HG03469 (cell line): Measurements from ENCODE around the gene ZNFX1.

ENCODE experiments used
- ATAC-seq: cut with Tn5 transposase; IDR thresholded peaks from one replicate; pipeline ENCODE4 v1.9.1; 2021; ENCODE audit warnings: mild to moderate bottlenecking, moderate library complexity, moderate number of reproducible peaks; ENCODE audit not compliant: unreplicated experiment

The ZNFX1 gene

DNA sequence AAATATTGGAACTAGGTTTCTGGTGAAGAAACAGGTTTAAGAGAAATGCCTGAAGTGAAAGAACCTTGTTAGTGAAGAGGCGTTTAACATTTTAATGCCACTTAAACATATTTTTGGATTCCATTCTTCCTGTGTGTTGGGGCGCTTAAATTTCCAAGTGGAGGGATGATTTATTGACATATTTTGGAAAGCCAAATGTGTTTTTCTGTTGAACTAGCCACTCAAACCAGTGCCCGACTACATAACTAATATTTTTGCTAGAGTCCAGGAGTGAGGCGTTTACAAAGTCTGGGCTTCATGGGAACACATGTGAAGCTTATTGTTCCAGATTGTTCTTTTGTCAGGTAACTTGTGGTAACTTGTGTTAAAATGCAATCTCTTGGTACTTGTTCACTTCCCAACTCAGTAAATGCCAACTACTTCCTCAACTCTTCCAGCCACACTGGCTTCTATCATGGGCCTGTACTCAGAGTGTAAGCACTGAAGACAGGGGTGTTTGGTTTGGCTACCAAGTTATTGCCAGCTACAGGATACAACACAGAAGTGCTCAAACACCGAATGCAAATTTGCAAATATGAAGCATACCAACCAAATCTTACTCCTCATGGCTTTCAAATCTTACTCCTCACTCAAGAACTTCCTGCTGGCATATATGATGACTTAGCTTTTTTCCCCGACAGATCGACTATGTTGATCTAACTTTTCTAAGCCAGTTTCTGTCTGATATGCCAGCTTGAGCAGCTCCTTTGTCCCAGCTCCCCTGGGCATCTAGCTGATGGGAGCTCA is 2.0 kb upstream of the ZNFX1 start:
- no peak for ATAC-seq

- no peak for ATAC-seq
These were observed 1.2 kb upstream of the ZNFX1 start for GRCh38 chr20:49278818-49279676.

DNA sequence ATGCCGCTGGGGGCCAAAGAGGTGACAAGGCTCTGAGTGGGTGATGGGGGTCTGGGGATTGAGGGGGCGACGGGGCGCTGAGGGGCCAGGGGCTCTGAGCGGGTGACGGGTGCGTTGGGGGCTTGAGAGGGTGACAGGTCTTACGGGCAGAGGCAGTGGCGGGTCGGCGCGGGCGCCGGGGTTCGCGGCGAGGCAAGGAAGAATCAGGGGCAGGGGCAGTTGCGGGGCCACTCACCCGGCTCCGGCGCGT is 146 bp downstream of the ZNFX1 start:
- no peak for ATAC-seq

DNA sequence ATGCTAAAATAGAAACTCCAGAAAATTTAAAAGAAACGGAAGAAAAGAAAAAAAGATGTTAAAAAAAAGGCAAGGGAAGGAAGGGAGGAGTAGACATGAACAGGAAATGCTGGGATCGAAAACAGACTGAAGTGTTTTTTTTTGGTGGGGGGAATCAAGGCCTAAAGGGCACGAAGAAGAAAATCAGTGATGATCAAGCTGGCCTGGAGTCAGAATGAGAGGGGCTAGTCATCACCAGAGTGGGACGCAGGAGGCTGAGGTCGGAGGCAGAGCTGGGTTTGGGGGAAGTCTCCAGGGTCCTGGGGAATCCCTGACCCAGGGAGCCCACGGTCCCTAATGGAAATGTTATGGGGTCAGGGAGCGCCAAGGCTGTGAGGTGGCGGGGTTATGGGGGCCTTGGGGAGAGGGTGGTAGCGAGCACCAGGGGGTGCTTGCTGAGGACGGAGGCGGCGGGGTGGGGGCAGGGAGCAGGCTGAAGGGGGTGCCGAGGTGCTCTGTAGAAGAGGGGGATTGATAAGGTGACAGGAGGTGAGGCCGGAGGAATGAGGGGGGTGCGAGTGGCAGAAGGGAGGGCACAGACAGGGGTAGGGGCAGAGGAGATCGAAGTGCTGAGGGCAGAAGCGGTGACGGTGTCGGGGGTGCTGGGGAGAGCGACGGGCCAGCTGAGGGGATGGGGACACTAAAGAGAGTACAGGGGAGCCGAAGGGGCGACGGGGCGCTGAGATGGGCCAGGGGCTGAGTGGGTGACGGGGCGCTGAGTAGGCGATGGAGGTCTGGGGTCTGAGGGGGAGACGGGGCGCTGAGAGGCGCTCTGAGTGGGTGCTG is 684 bp downstream of the ZNFX1 start:
- ATAC-seq: no peak

DNA sequence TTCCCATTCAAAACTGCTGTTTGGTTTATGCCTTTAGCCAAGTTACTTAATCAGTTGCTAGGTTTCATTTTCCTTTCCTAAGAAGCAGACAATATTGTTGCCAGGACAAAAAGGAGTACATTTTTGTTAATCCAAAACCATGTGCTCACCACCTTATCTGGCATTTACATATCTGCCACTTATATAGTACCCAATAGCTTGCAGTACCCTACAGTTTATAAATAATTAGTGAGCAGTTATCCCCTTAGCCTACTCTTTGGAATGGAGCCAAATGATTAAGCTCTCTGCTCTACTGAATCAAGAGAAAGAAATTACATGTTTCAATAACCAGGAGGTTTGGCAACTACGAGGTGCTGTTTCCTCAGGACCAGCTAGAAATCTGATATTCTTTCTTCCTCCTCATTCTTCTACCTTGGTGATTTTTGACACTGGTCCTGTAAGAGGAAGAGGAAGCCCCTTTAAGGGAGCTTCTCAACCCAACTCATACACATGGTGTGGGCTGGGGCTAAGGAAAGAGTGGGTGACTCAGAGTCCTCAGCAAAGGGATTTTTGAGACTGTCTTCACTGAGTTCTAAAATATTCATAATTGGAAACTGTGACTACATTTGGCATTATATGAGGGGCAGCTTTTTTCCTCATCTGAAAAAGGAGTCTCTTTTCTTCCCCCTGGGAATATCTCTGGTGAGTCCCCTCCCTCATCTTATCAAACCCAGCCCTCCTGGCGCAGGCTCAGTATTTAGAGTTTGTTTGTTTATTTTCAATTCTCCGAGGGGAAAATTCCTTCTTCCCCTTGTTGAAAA is 1.5 kb downstream of the ZNFX1 start:
- ATAC-seq: no peak

DNA sequence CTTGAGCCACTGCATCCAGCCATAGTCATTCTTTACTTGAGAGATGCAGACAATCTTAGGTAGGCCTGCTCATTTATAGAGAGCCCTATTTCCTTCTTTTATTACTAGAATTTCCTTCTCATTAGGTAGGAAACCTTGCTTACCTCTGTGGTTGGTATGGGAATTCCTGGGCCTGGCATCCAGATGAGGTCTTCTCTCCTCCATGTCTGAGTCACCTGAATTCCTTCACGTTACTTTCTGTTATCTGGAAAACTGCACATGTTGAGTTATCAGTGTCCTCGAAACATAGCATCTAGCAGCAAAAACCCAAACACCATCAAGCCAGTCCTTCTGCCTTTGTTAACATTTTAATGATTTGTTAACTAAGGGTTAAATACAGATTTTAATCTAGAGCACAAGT is 2.2 kb downstream of the ZNFX1 start:
- ATAC-seq: no peak

GRCh38 chr20:49275216-49275615 is 2.6 kb downstream of the ZNFX1 start:
- no peak for ATAC-seq

GRCh38 chr20:49273696-49274277 is 4.1 kb downstream of the ZNFX1 start:
- ATAC-seq: no peak

DNA sequence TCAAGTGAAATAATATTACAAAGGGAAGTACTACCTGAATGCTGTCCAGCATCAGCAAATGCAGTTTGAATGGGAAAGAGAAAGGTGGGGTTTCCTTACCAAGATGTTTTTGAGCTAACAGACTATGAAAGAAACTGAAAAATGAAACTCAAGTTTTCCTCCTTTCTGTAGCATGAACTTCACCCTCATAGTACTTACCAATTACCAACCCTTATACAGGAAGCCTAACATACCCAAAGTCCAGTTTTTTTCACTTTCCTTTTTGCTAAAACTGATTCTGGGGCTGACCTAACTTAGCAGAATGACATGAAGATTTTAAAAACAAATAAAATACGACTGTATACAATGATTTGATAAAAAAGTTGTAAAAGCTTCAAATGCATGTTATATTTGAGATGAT is 5.2 kb downstream of the ZNFX1 start:
- no peak for ATAC-seq

GRCh38 chr20:49270736-49271135 is 7.1 kb downstream of the ZNFX1 start:
- no peak for ATAC-seq

DNA sequence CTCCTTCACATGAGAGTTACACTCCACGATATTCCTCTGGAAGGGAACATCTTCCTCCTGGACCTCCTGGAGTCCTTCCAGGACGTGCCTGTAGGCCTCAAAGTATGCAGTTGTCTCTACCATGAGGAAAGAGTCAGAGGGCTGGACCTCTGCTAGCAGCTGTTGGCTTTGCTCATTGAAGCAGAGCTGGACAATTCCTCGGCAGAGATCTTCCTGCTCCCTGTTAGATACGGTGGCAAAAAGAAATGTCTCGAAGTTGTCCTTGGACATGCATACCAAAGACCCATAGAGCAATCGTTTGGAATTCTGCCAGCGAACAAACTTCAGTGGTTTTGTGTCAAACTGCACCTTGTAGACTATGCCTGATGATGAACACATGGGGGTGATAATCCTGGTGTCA is 7.7 kb downstream of the ZNFX1 start:
- ATAC-seq: no peak

- no peak for ATAC-seq
These were observed 9.1 kb downstream of the ZNFX1 start for GRCh38 chr20:49268600-49269365.

DNA sequence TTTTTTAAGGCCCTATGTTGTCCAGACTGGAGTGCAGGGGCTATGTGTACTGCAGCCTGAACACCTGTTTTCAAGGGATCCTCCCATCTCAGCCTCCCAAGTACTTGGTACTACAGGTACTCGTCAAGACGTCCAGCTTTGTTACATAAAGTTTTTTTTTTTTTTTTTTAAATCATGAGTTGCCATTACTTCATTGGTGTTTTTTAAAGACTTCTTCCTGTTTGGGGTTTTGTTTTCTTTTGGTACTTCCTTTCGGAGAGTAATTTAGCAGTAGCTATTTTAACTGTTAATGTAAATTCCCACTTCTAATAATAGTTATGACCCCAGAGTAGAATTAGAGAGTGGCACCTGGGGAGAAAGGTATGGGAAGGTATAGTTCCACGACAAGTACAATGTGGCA is 10.5 kb downstream of the ZNFX1 start:
- no peak for ATAC-seq

DNA sequence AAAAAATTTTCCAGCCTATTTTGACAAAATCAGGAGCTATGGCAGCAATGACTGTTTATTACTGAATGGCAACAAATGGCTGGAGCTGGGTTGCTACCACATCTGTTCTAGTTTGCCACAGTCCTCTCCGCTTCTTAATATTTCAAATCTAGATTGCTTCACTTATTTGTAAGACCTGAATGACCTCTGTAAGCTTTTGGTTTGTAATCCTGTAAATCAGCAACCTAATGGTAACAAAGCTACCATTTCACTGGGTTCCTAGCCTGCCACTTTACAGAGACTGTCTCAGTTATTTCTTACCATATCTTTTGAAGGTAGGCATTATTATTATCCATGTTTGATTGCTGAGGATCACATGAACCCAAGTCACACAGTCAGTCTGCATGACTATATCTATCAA is 15.4 kb downstream of the ZNFX1 start:
- ATAC-seq: no peak

DNA sequence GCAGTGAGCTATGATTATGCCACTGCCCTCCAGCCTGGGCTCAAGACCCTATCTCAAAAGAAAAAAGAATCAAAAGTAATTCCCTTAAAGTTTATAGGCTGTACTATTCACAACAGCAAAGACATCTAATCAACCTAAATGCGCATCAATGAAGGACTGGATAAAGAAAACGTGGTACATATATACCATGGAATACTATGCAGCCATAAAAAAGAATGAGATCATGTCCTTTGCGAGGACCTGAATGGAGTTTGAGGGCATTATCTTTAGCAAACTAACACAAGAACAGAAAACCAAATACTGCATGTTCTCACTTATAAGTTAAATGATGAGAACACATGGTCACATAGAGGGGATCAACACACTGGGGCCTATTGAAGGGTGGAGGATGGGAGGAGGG is 16.7 kb downstream of the ZNFX1 start:
- no peak for ATAC-seq

DNA sequence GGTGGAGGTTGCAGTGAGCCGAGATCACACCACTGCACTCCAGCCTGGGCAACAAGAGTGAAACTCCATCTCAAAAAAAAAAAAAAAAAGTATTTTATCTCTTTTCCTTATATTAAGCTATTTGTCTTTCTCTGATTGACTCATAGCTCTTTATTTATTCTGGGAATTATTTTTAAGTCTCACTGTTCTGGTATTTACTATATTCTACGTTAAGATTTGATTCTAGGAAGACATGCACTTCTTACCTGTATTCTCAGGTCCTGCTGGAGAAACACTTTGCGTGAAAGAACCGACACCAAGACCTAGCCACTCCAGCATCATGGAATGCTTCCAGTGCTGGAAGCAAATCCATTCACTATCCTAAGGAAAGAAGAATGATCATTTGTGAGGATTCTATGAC is 17.6 kb downstream of the ZNFX1 start:
- no peak for ATAC-seq

DNA sequence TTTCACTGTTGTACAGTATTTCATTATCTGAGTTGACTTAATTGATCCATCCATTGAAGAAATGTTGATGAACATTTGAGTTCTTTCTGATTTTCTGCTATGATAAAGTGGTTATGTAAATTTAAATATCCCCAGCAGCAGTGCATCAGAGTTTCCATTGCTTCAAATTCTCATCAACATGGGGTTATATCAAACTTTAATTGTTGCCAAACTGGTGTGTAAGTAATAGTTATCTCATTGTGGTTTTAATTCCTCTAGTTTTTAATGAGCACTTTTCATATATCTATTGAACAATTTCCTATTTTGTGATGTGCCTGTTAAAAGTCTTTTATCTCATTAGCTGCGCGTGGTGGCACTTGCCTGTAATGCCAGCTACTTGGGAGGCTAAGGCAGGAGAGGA is 18.1 kb downstream of the ZNFX1 start:
- ATAC-seq: no peak

GRCh38 chr20:49259284-49259683 is 18.6 kb downstream of the ZNFX1 start:
- no peak for ATAC-seq

GRCh38 chr20:49256261-49256660 is 21.6 kb downstream of the ZNFX1 start:
- no peak for ATAC-seq
